Heart left ventricle (tissue), 16 donors: Measurements from ENCODE around the gene TCF7. TPM values are rescaled to one million over a fixed set of nuclear protein-coding genes. Genes with fewer than 3 reads are reported as not detected.
A peak's percentile ranks its signal among the peaks of the same experiment; 100 is the strongest.

Source experiments
- ATAC-seq, 4 donors: fragments of 200-7000 bp; cut with Tn5 transposase; one replicate each; pipeline ENCODE4 v1.9.1; 2020 to 2022; ENCODE audit warnings: moderate library complexity in 4 of 4, mild to moderate bottlenecking in 3 of 4, moderate number of reproducible peaks in 1 of 4
- DNase-seq, 5 donors: peaks; one replicate each; pipeline ENCODE4 v3.0.0-alpha.2; 2020
- H3K27ac ChIP-seq, 12 donors: fragments of 200-600 bp; sonication (generic) in 4 of 12; one replicate each; pipeline versions ENCODE4 v1.5.0 to v1.8.0; 2016 to 2022; ENCODE audit warnings: mild to moderate bottlenecking in 2 of 12
- H3K27me3 ChIP-seq, 9 donors: fragments of 200-600 bp; sonication (generic) in 2 of 9; one replicate each; pipeline versions ENCODE4 v1.5.1 to v1.8.0; 2016 to 2022; ENCODE audit warnings: mild to moderate bottlenecking in 3 of 9
- H3K36me3 ChIP-seq, 9 donors: fragments of 200-600 bp; sonication (generic) in 2 of 9; one replicate each; pipeline versions ENCODE4 v1.5.0 to v1.8.0; 2018 to 2022; ENCODE audit warnings: mild to moderate bottlenecking in 2 of 9
- H3K4me1 ChIP-seq, 12 donors: fragments of 200-600 bp; sonication (generic) in 4 of 12; one replicate each; pipeline versions ENCODE4 v1.5.0 to v1.8.0; 2016 to 2022; ENCODE audit warnings: mild to moderate bottlenecking in 3 of 12
- H3K4me3 ChIP-seq, 12 donors: fragments of 200-600 bp; sonication (generic) in 4 of 12; one replicate each; pipeline versions ENCODE4 v1.5.0 to v1.8.0; 2017 to 2022; ENCODE audit warnings: mild to moderate bottlenecking in 9 of 12, moderate library complexity in 4 of 12
- H3K9me3 ChIP-seq, 12 donors: fragments of 200-600 bp; sonication (generic) in 4 of 12; one replicate each; pipeline versions ENCODE4 v1.5.0 to v1.8.0; 2016 to 2022; ENCODE audit warnings: mild to moderate bottlenecking in 1 of 12
- POLR2A ChIP-seq, 2 donors: fragments of 450-650 bp; IDR thresholded peaks; one replicate each; pipeline ENCODE4 v1.6.1; 2017; ENCODE audit warnings: antibody characterized with exemption in 2 of 2, mild to moderate bottlenecking in 2 of 2, moderate library complexity in 2 of 2
- WGBS, 4 donors: extraction: QIAGEN DNeasy Blood & Tissue Kit in 2 of 4; methylation state at CpG; one replicate each; pipeline versions ENCODE4 v1.1.5 to v1.1.7; 2013 to 2018; 5-methylcytosine and 5-hydroxymethylcytosine counted together
- intact Hi-C, 10 donors: fragments of 100-400 bp; cut with DNase I; formaldehyde crosslinking; loops; one replicate each; pipeline versions ENCODE4 v1.11.1 to v1.14.2; 2022
- polyA plus RNA-seq, 2 donors: library from polyadenylated mRNA; stranded (reverse); fragments of 200-250 nt; gene quantifications; one replicate each; pipeline ENCODE4 v1.2.3, GENCODE V29; 2013
- total RNA-seq, 9 donors: library from RNA; depleted of rRNA in 2 of 9; stranded (reverse); fragments of >200 nt in 2 of 9; fragmentation: NEBNext Ultra II Directional in 3 of 9; extraction: Animal tissue kit (Norgen Biotek cat#: 25700) in 3 of 9; gene quantifications; one replicate each; pipeline versions ENCODE4 v1.1.0 to v1.2.4, GENCODE V29; 2016 to 2023
- TF ChIP-seq, protein P1 (sequence below), 12 donors: fragments of 200-600 bp; sonication (generic) in 4 of 12; IDR thresholded peaks; one replicate each; pipeline versions ENCODE4 v1.5.0 to v1.8.0; 2018 to 2022; ENCODE audit warnings: antibody characterized with exemption in 12 of 12, mild to moderate bottlenecking in 5 of 12
- donor health status: ischemic (EF 13 %, LVEDD 7.1; RV severe dilation, severe dysfunction).
- donor health status: healthy with polysubstance abuse.
- donor health status: DM: no; HTN: yes; CAD: no.
- donor health status: DM: no; HTN: no; CAD: no.
- donor health status: ischemic (EF 25% LVEDD 6.9; RV normal size, moderate dysfunction).
- donor health status: ischemic (EF 25% LVEDD 5.7; RV mildly dilated, moderate dysfunction).
- donor health status: healthy.
- donor health status: DM: yes; HTN: yes; CAD: no.
- donor health status: ischemic (EF 35%, LVEDD 5.7; RV mildly dilated, moderate dysfunction).
- donor health status: nonischemic (EF 11% LVEDD 7.7; RV severe dilation, severe dysfunction).
- donor health status: DM: yes; HTN: yes; CAD: no.
- donor health status: PGD.
- donor health status: ischemic (EF 29% LVEDD 5.4; RV normal size, mild dysfunction).
- donor health status: nonischemic (EF 23%, LVEDD 6.1; RV moderate dilation, normal function).

The TCF7 gene
- total and polyA plus RNA-seq, 11 donors = 0.79 to 5.2 (median 1.9) TPM

DNA sequence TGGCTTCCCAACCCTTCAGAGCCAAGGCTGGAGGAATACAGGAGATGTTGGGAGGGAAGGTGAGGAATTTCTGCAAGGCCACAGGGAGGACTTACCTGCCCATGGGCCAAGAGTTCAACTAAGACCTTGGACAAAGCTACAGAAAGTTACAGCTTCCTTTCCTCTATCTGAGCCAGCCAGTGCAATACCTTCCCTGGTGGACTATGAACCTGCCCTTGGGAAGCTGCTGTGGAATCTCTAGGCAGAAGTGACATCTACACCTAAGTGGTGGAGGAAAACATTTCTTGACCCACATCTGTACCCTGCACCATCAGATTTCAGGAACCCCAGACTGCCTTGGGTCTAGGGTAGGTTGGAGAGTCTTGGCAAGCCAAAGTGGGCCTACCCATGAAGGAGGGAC is 69.0 kb downstream of the TCF7 start:
- ATAC-seq (no peak), DNase-seq (no peak)
- TF ChIP-seq, protein P1, sequence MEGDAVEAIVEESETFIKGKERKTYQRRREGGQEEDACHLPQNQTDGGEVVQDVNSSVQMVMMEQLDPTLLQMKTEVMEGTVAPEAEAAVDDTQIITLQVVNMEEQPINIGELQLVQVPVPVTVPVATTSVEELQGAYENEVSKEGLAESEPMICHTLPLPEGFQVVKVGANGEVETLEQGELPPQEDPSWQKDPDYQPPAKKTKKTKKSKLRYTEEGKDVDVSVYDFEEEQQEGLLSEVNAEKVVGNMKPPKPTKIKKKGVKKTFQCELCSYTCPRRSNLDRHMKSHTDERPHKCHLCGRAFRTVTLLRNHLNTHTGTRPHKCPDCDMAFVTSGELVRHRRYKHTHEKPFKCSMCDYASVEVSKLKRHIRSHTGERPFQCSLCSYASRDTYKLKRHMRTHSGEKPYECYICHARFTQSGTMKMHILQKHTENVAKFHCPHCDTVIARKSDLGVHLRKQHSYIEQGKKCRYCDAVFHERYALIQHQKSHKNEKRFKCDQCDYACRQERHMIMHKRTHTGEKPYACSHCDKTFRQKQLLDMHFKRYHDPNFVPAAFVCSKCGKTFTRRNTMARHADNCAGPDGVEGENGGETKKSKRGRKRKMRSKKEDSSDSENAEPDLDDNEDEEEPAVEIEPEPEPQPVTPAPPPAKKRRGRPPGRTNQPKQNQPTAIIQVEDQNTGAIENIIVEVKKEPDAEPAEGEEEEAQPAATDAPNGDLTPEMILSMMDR (IDR thresholded peaks at IDR 0.05) = no peak
- no peak for TF ChIP-seq POLR2A (IDR thresholded peaks at IDR 0.05)
- Histone ChIP-seq H3K9me3 (no peaks in the 10 kb centered on the region), H3K4me1 (peaks cover 0 to 10% (median 0%) of the 10 kb centered on the region in 12 donors), H3K4me3 (no peak overlapping the region), H3K27me3 (no peaks in the 10 kb centered on the region), H3K36me3 (no peaks in the 10 kb centered on the region), H3K27ac (no peak overlapping the region)
- intact Hi-C loops = loop anchor here in 9 of 10 donors (1.0 to 10.0 kb wide), 4 partner anchors 39 to 404 kb away; no protein-coding TSS in a partner anchor

DNA sequence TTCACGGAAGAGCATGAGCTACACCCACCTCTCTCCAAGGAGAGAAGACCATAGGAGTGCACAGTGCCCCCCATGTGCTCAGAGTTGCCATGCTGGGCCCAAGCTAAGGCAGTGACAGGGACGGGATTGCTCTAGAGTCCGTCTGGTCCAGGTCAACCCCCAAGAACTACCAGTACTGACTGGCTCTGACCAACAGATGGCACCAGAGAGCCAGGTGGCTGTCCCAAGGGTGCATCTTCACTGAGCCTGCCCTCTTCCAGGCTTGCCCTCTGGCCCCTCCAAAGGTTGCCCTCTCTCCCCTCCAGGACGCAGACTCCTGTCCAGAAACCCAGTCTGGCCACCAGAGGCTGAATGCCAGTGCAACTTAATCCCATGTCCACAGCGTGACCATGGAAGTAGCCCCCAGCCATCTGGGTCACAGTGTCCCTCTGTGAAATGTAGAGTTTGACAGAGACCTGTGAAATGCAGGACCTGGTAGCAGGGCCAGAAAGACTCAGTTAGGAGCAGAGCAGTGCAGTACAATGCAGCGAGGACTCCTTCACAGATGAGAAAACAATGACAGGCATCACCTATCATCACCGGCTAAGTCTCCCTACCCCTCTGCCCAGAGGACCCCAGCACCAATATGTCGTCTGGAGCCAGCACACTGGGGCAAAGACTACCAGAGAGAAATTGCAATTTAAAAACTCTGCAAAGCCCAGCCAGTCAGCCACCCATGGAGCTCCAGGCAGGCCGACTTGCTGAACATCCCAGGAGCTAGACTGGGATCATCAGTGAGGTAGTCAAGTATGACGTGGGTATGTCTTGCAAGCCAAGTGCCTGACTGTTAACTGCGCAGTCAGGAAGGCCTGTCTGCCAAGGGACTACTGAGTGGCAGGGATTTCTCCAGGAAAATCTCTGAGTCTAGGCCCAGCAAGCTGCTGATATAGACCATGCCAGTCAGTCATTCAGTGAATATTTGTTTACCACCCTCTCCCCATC is 70.0 kb downstream of the TCF7 start:
- no peaks in the 10 kb centered on the region for H3K36me3 ChIP-seq
- H3K4me3 ChIP-seq = no peak overlapping the region
- TF ChIP-seq, protein P1 (IDR thresholded peaks at IDR 0.05) = peak; percentile 84 to 97 (median 92)
- no peak for TF ChIP-seq POLR2A (IDR thresholded peaks at IDR 0.05)
- intact Hi-C loops = loop anchor here (1.0 to 10.0 kb wide), 5 partner anchors 38 to 403 kb away; no protein-coding TSS in a partner anchor
- DNase-seq (peak; percentile 63 to 73 (median 69)), ATAC-seq (peak; percentile 76 to 89 (median 86))
- no peaks in the 10 kb centered on the region for H3K27me3 ChIP-seq
- 58 to 73% (median 60%) methylated on average over 9 to 11 of the region's 11 CpGs for WGBS, 4 donors
- no peaks in the 10 kb centered on the region for H3K9me3 ChIP-seq
- H3K27ac ChIP-seq = no peak overlapping the region
- peaks cover 0 to 10% (median 0%) of the 10 kb centered on the region in 12 donors for H3K4me1 ChIP-seq

DNA sequence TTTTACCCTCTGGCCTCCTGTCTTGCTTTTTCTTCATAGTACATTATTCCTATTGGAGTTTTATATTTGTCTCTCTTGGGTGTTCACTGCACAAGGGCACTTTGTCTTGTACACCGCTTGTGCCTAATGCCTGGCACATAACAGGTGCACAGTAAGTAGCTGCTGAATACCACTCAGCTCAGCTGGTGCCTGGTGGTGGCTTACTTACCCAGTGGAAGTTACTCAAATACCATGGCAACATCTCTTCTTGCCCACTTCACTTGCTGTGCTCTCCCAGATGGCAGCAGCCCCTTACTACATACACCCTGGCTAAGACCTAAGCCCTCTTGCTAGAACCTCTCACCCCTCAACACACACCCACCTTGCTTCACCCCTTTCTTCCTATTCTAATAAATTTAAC is 73.6 kb downstream of the TCF7 start:
- TF ChIP-seq, protein P1 (IDR thresholded peaks at IDR 0.05) = no peak
- no peak for TF ChIP-seq POLR2A (IDR thresholded peaks at IDR 0.05)
- ATAC-seq = peak in 1 of 4 donors; percentile 14
- no peak overlapping the region for H3K27ac ChIP-seq
- H3K9me3 ChIP-seq = no peaks in the 10 kb centered on the region
- intact Hi-C loops = loop anchor here in 9 of 10 donors (5.0 to 10.0 kb wide), 3 partner anchors 34 to 399 kb away; no protein-coding TSS in a partner anchor
- DNase-seq = no peak
- peaks cover 0 to 10% (median 0%) of the 10 kb centered on the region in 12 donors for H3K4me1 ChIP-seq
- no peak overlapping the region for H3K4me3 ChIP-seq
- H3K36me3 ChIP-seq = no peaks in the 10 kb centered on the region
- WGBS, 4 donors = 64 to 91% (median 75%) methylated on average over 1 of the region's 1 CpG
- no peaks in the 10 kb centered on the region for H3K27me3 ChIP-seq

DNA sequence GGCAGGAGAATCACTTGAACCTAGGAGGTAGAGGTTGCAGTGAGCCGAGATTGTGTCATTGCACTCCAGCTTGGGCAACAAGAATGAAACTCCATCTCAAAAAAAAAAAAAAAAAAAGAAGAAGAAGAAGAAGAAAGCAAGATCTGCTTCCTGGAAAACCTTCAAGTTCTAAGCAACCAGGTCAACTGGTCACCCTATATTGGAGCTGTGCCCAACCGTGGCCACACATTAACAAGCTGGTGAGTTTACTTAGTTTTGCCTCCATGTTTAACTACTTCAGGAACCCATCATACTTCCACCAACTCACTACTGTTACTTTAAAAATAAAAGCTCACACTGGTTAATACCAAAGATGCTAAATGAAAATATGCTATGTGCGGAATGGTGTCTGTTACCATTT is 74.5 kb downstream of the TCF7 start:
- ATAC-seq (no peak), DNase-seq (no peak)
- intact Hi-C loops = loop anchor here in 9 of 10 donors (5.0 to 10.0 kb wide), 3 partner anchors 33 to 398 kb away; no protein-coding TSS in a partner anchor
- H3K4me3 ChIP-seq = no peak overlapping the region
- no peaks in the 10 kb centered on the region for H3K27me3 ChIP-seq
- TF ChIP-seq, protein P1 (IDR thresholded peaks at IDR 0.05) = no peak
- TF ChIP-seq POLR2A (IDR thresholded peaks at IDR 0.05) = no peak
- 87 to 92% (median 88%) methylated on average over 3 of the region's 3 CpGs for WGBS, 4 donors
- peaks cover 0 to 10% (median 0%) of the 10 kb centered on the region in 12 donors for H3K4me1 ChIP-seq
- H3K27ac ChIP-seq = no peak overlapping the region
- H3K9me3 ChIP-seq = no peaks in the 10 kb centered on the region
- peaks cover 0 to 5% (median 0%) of the 10 kb centered on the region in 9 donors for H3K36me3 ChIP-seq
